Measurements from ENCODE around the gene EXT2.

Gene EXT2

GRCh38 chr11:44243595-44244343 is 148.3 kb downstream of the EXT2 start:
- no peak overlapping the region for H3K27ac ChIP-seq
- H3K27me3 ChIP-seq (ENCODE audit: insufficient read depth, low read depth, severe bottlenecking): no peaks in the 10 kb centered on the region
- no peaks in the 10 kb centered on the region for H3K9me3 ChIP-seq (ENCODE audit: severe bottlenecking)
- TF ChIP-seq CTCF (IDR thresholded peaks at IDR 0.05; ENCODE audit: low read depth, low read length): no peak
- DNase-seq: no peak
- peaks cover 5% of the 10 kb centered on the region for H3K36me3 ChIP-seq
- no peak overlapping the region for H3K4me3 ChIP-seq (ENCODE audit: low read depth, low read length)

- Histone ChIP-seq H3K36me3 (peaks cover 5% of the 10 kb centered on the region), H3K27me3 (ENCODE audit: insufficient read depth, low read depth, severe bottlenecking) (no peaks in the 10 kb centered on the region), H3K27ac (no peak overlapping the region), H3K9me3 (ENCODE audit: severe bottlenecking) (no peaks in the 10 kb centered on the region), H3K4me3 (ENCODE audit: low read depth, low read length) (no peak overlapping the region)
- DNase-seq: no peak
- no peak for TF ChIP-seq CTCF (IDR thresholded peaks at IDR 0.05; ENCODE audit: low read depth, low read length)
Measured at GRCh38 chr11:44244639-44245310, 149.3 kb downstream of the EXT2 start.

GRCh38 chr11:44246726-44247125 is 151.2 kb downstream of the EXT2 start:
- no peak for DNase-seq

GRCh38 chr11:44247508-44247907 is 152.0 kb downstream of the EXT2 start:
- Histone ChIP-seq H3K9me3 (ENCODE audit: severe bottlenecking) (no peaks in the 10 kb centered on the region), H3K4me3 (ENCODE audit: low read depth, low read length) (no peak overlapping the region), H3K27me3 (ENCODE audit: insufficient read depth, low read depth, severe bottlenecking) (no peaks in the 10 kb centered on the region), H3K27ac (no peak overlapping the region), H3K36me3 (peaks cover 5% of the 10 kb centered on the region)
- no peak for DNase-seq
- TF ChIP-seq CTCF (IDR thresholded peaks at IDR 0.05; ENCODE audit: low read depth, low read length): no peak

More at GRCh38 chr11:44246726-44247125, 151.2 kb downstream of the EXT2 start:
- Histone ChIP-seq H3K4me3 (ENCODE audit: low read depth, low read length) (no peak overlapping the region), H3K9me3 (ENCODE audit: severe bottlenecking) (no peaks in the 10 kb centered on the region), H3K27me3 (ENCODE audit: insufficient read depth, low read depth, severe bottlenecking) (no peaks in the 10 kb centered on the region), H3K27ac (no peak overlapping the region), H3K36me3 (peaks cover 5% of the 10 kb centered on the region)
- TF ChIP-seq CTCF (IDR thresholded peaks at IDR 0.05; ENCODE audit: low read depth, low read length): no peak

- no peak for TF ChIP-seq CTCF (IDR thresholded peaks at IDR 0.05; ENCODE audit: low read depth, low read length)
- Histone ChIP-seq H3K4me3 (ENCODE audit: low read depth, low read length) (no peak overlapping the region), H3K36me3 (peaks cover 5% of the 10 kb centered on the region), H3K27me3 (ENCODE audit: insufficient read depth, low read depth, severe bottlenecking) (no peaks in the 10 kb centered on the region), H3K27ac (no peak overlapping the region), H3K9me3 (ENCODE audit: severe bottlenecking) (no peaks in the 10 kb centered on the region)
- no peak for DNase-seq
Measured at GRCh38 chr11:44248109-44248508, 152.6 kb downstream of the EXT2 start.

All from WERI-Rb-1 (cell line).